ENCODE measurements around the gene PTPRA. TPM values are rescaled to one million over a fixed set of nuclear protein-coding genes. Genes with fewer than 3 reads are reported as not detected.
A peak's percentile ranks its signal among the peaks of the same experiment; 100 is the strongest.

The PTPRA gene
- total RNA-seq, 2 experiments from 2014 or later = 33.3 to 47.2 TPM

DNA sequence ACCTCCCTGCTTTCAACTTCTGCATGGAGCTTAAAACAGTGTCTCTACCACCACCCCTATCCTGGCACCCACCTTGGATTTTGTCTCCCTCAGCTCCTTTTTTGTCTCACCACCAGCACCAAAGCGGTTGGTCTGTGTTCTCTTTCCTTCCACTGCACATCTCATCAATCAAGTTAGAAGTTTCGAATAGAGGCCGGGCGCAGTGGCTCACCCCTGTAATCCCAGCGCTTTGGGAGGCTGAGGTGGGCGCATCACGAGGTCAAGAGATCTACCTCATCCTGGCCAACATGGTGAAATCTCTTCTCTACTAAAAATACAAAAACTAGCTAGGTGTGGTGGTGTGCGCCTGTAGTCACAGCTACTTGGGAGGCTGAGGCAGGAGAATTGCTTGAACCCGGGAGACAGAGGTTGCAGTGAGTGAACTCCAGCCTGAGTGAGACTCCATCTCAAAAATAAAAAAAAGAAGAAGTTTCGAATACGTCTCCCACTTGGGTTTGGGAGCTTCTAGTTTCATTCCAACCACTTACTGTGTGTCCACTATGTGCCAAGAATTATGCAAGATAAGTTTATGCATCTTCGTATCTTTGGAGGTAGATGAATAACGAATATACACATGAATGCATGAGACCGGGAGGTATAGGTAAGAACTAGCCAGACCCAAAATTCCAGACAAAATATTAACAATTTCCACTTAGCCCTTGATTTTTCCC is 38.7 kb upstream of the PTPRA start:
- TF ChIP-seq, protein P1, sequence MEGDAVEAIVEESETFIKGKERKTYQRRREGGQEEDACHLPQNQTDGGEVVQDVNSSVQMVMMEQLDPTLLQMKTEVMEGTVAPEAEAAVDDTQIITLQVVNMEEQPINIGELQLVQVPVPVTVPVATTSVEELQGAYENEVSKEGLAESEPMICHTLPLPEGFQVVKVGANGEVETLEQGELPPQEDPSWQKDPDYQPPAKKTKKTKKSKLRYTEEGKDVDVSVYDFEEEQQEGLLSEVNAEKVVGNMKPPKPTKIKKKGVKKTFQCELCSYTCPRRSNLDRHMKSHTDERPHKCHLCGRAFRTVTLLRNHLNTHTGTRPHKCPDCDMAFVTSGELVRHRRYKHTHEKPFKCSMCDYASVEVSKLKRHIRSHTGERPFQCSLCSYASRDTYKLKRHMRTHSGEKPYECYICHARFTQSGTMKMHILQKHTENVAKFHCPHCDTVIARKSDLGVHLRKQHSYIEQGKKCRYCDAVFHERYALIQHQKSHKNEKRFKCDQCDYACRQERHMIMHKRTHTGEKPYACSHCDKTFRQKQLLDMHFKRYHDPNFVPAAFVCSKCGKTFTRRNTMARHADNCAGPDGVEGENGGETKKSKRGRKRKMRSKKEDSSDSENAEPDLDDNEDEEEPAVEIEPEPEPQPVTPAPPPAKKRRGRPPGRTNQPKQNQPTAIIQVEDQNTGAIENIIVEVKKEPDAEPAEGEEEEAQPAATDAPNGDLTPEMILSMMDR (conservative IDR thresholded peaks at IDR 0.05; ENCODE audit: low read length) = no peak
- TF ChIP-seq EZH2phosphoT487 (IDR thresholded peaks at IDR 0.05; ENCODE audit: borderline replicate concordance, low read depth, low read length) = no peak
- Histone ChIP-seq H3K4me2 (ENCODE audit: low read length) (no peak overlapping the region), H2AFZ (ENCODE audit: low read length) (no peak overlapping the region), H3K36me3 (ENCODE audit: insufficient read depth, low read length) (no peaks in the 10 kb centered on the region), H3K9me3 (ENCODE audit: low read length) (no peaks in the 10 kb centered on the region), H3K9me2 (ENCODE audit: insufficient read depth, low read length) (no peaks in the 10 kb centered on the region), H3K27ac (ENCODE audit: low read depth, low read length, poor library complexity, severe bottlenecking) (no peak overlapping the region), H3K79me2 (ENCODE audit: insufficient read depth, low read depth, low read length) (no peaks in the 10 kb centered on the region), H3K4me1 (ENCODE audit: insufficient read depth, low read length, poor library complexity, severe bottlenecking) (no peaks in the 10 kb centered on the region), H3K4me3 (ENCODE audit: low read depth, low read length, poor library complexity, severe bottlenecking) (no peak overlapping the region), H4K20me1 (ENCODE audit: insufficient read depth, low read length) (no peaks in the 10 kb centered on the region)
- no TSS peak for BruUV-seq (replicated peaks)
- DNase-seq (ENCODE audit: low spot score) = no peak
- ChIA-PET CTCF (ENCODE audit: unreplicated experiment) (no interaction called here), POLR2A (no interaction called here)
- intact Hi-C loops (cut with micrococcal nuclease; ENCODE audit: unreplicated experiment) = no loop called here

DNA sequence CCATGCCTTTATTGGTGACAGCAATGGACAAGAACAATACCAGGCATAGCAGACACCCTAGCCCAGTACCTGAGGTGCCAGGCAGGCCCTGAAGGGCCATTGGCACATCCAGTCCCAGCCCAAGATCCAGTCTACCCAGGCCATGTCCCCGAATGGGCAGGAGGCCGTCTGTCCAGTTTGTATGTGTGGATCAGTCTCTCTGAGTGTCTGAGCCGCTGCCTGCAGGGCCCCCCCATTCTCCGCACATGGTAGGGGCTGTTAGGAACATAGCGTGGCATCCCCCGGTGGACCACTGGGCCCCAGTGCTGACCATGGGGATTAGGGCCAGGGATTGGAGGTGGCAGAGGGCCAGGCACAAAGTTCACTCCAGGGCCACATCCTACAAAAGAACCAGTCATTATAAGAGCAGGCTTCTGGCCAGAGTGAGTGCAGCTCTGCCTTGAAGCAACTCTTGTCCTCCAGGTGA is 37.9 kb upstream of the PTPRA start:
- CTCF ChIA-PET (ENCODE audit: unreplicated experiment) = no interaction called here
- DNase-seq (ENCODE audit: low spot score) = no peak
- Histone ChIP-seq H3K4me3 (ENCODE audit: low read depth, low read length, poor library complexity, severe bottlenecking) (no peak overlapping the region), H3K27ac (ENCODE audit: low read depth, low read length, poor library complexity, severe bottlenecking) (no peak overlapping the region), H4K20me1 (ENCODE audit: insufficient read depth, low read length) (no peaks in the 10 kb centered on the region), H3K79me2 (ENCODE audit: insufficient read depth, low read depth, low read length) (no peaks in the 10 kb centered on the region), H3K4me1 (ENCODE audit: insufficient read depth, low read length, poor library complexity, severe bottlenecking) (peaks cover 4% of the 10 kb centered on the region), H3K9me2 (ENCODE audit: insufficient read depth, low read length) (no peaks in the 10 kb centered on the region), H2AFZ (ENCODE audit: low read length) (no peak overlapping the region), H3K4me2 (ENCODE audit: low read length) (no peak overlapping the region), H3K9me3 (ENCODE audit: low read length) (no peaks in the 10 kb centered on the region), H3K36me3 (ENCODE audit: insufficient read depth, low read length) (no peaks in the 10 kb centered on the region)
- no TSS peak for BruUV-seq (replicated peaks)
- intact Hi-C loops (cut with micrococcal nuclease; ENCODE audit: unreplicated experiment) = no loop called here
- POLR2A ChIA-PET = no interaction called here
- TF ChIP-seq, protein P1 (conservative IDR thresholded peaks at IDR 0.05; ENCODE audit: low read length) = no peak
- no peak for TF ChIP-seq EZH2phosphoT487 (IDR thresholded peaks at IDR 0.05; ENCODE audit: borderline replicate concordance, low read depth, low read length)

DNA sequence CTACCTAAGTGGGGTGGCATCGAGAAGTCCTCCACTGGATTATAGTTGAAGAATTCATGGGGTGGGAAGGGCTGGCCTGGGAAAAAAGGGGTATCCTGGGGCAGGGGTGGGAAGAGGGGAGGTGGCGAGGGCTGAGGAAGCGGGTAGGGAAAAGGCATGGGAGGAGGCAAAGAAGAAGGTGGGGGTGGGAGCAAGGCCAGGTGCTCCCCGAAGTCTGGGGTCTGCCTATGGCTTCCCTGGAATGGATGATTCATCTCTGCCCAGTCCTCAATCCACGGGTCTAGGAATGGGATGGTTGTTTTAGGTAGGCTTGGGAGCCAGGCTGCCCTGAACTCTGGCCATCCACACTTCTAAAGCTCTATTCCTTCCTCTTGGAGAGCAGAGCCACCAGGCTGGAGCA is 37.2 kb upstream of the PTPRA start:
- H3K4me3 ChIP-seq (ENCODE audit: low read depth, low read length, poor library complexity, severe bottlenecking) = no peak overlapping the region
- no peak overlapping the region for H3K27ac ChIP-seq (ENCODE audit: low read depth, low read length, poor library complexity, severe bottlenecking)
- H3K9me3 ChIP-seq (ENCODE audit: low read length) = no peaks in the 10 kb centered on the region
- ChIA-PET POLR2A (no interaction called here), CTCF (ENCODE audit: unreplicated experiment) (no interaction called here)
- H3K36me3 ChIP-seq (ENCODE audit: insufficient read depth, low read length) = no peaks in the 10 kb centered on the region
- H4K20me1 ChIP-seq (ENCODE audit: insufficient read depth, low read length) = no peaks in the 10 kb centered on the region
- TSS peak; percentile 62 for BruUV-seq (replicated peaks)
- H3K4me1 ChIP-seq (ENCODE audit: insufficient read depth, low read length, poor library complexity, severe bottlenecking) = peaks cover 4% of the 10 kb centered on the region
- intact Hi-C loops (cut with micrococcal nuclease; ENCODE audit: unreplicated experiment) = no loop called here
- TF ChIP-seq, protein P1 (conservative IDR thresholded peaks at IDR 0.05; ENCODE audit: low read length) = no peak
- TF ChIP-seq EZH2phosphoT487 (IDR thresholded peaks at IDR 0.05; ENCODE audit: borderline replicate concordance, low read depth, low read length) = no peak
- no peak for DNase-seq (ENCODE audit: low spot score)
- no peak overlapping the region for H2AFZ ChIP-seq (ENCODE audit: low read length)
- H3K79me2 ChIP-seq (ENCODE audit: insufficient read depth, low read depth, low read length) = no peaks in the 10 kb centered on the region
- H3K9me2 ChIP-seq (ENCODE audit: insufficient read depth, low read length) = no peaks in the 10 kb centered on the region
- no peak overlapping the region for H3K4me2 ChIP-seq (ENCODE audit: low read length)
